HepG2 (cell line): ENCODE measurements around the gene TDG. TPM values are rescaled to one million over a fixed set of nuclear protein-coding genes. Genes with fewer than 3 reads are reported as not detected.

ENCODE experiments used
- REXO4 ChIP-seq: sonication (generic); formaldehyde crosslinking; IDR thresholded peaks from 2 replicates; pipeline ENCODE4 v1.8.0; 2022; ENCODE audit warnings: missing genetic modification reagents, mild to moderate bottlenecking, borderline replicate concordance
- SNAPC4 ChIP-seq: sonication (generic); formaldehyde crosslinking; IDR thresholded peaks from 2 replicates; pipeline ENCODE4 v1.4.0; 2020; ENCODE audit warnings: mild to moderate bottlenecking, missing genetic modification reagents
- STAT6 ChIP-seq: sonication (generic); formaldehyde crosslinking; IDR thresholded peaks from 2 replicates; pipeline ENCODE4 v1.4.0; 2020; ENCODE audit warnings: missing genetic modification reagents, mild to moderate bottlenecking, borderline replicate concordance
- ZBTB46 ChIP-seq: sonication (generic); formaldehyde crosslinking; IDR thresholded peaks from 2 replicates; pipeline ENCODE4 v1.4.0; 2020; ENCODE audit warnings: mild to moderate bottlenecking, missing genetic modification reagents, borderline replicate concordance
- ZNF800 ChIP-seq: sonication (generic); formaldehyde crosslinking; IDR thresholded peaks from 2 replicates; pipeline ENCODE4 v1.4.0; 2020; ENCODE audit warnings: missing genetic modification reagents
- ZUFSP ChIP-seq: sonication (generic); formaldehyde crosslinking; IDR thresholded peaks from 2 replicates; pipeline ENCODE4 v1.9.0; 2021; ENCODE audit warnings: missing genetic modification reagents, mild to moderate bottlenecking, borderline replicate concordance
- polyA plus RNA-seq, 8 experiments: library from polyadenylated mRNA; depleted of rRNA in 3 of 8; stranded (reverse) in 7 of 8; unstranded in 1 of 8; fragments of >200 nt; fragmentation: Illumina TruSeq in 4 of 8; extraction: Trizol in 4 of 8; gene quantifications; 2 replicates each; pipeline versions ENCODE4 v1.2.1 to v1.2.3, GENCODE V29; 2011 to 2016; ENCODE audit warnings: low read depth in 4 of 8, missing spikeins in 1 of 8, mixed read lengths in 1 of 8; ENCODE audit not compliant: insufficient read depth in 1 of 8
- total RNA-seq, 5 experiments: library from RNA; depleted of rRNA; stranded (reverse); fragments of >200 nt; fragmentation: Illumina TruSeq; extraction: Trizol; gene quantifications; 2 replicates each; pipeline ENCODE4 v1.2.3, GENCODE V29; 2016; ENCODE audit warnings: low read depth in 1 of 5

Gene TDG
- total and polyA plus RNA-seq, 2 of the 13 experiments (the other 11 are each of a cell fraction or from before 2014, with no cell fraction given) = 14.2 to 19.5 TPM

- TF ChIP-seq SNAPC4 (no peak), ZUFSP (CRISPR knock-in tag) (no peak), ZNF800 (CRISPR knock-in tag) (no peak), STAT6 (CRISPR knock-in tag) (no peak), REXO4 (CRISPR knock-in tag) (no peak), ZBTB46 (no peak)
These were observed 30.9 kb downstream of the TDG start (continued) for GRCh38 chr12:103996595-103996994.
